Stromal cell of bone marrow (primary cell): Measurements from ENCODE around the gene TDRD1.
"Not testable (repeated sequence)": the region's sequence is repeated elsewhere in the genome, so short reads cannot be mapped to it uniquely, and the experiment has no call there.

Source experiments
- DNase-seq: peaks from one replicate; pipeline ENCODE4 v3.0.0-alpha.2; 2012; ENCODE audit warnings: low read depth

TDRD1 gene, protein sequence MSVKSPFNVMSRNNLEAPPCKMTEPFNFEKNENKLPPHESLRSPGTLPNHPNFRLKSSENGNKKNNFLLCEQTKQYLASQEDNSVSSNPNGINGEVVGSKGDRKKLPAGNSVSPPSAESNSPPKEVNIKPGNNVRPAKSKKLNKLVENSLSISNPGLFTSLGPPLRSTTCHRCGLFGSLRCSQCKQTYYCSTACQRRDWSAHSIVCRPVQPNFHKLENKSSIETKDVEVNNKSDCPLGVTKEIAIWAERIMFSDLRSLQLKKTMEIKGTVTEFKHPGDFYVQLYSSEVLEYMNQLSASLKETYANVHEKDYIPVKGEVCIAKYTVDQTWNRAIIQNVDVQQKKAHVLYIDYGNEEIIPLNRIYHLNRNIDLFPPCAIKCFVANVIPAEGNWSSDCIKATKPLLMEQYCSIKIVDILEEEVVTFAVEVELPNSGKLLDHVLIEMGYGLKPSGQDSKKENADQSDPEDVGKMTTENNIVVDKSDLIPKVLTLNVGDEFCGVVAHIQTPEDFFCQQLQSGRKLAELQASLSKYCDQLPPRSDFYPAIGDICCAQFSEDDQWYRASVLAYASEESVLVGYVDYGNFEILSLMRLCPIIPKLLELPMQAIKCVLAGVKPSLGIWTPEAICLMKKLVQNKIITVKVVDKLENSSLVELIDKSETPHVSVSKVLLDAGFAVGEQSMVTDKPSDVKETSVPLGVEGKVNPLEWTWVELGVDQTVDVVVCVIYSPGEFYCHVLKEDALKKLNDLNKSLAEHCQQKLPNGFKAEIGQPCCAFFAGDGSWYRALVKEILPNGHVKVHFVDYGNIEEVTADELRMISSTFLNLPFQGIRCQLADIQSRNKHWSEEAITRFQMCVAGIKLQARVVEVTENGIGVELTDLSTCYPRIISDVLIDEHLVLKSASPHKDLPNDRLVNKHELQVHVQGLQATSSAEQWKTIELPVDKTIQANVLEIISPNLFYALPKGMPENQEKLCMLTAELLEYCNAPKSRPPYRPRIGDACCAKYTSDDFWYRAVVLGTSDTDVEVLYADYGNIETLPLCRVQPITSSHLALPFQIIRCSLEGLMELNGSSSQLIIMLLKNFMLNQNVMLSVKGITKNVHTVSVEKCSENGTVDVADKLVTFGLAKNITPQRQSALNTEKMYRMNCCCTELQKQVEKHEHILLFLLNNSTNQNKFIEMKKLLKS

DNA sequence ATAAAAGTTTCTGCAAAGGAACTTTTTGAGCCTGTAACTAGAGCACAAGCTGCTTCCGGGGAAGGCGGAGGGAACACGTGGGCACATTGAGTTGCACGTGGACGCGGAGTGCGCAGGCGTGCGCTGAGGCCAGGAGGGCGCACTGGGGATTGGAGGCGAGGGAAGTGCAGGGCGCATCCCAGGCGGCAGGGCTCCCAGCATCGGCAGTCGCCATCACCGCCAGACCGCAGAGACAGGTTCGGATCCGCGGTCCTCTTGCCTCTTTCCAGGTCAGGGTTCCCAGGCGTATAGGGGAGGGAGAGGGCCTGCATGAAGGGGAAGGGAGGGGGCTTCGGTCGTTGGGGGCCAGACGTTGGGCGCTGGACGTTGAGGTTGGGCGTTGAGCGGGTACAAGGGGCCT is at the start of gene TDRD1:
Gene TDRD1, plus strand, starts transcription at position 206 of the 400 bp plus-strand sequence. CDS start 8,479 bp downstream, outside the sequence.
- no peak for DNase-seq

GRCh38 chr10:114131094-114131493 is 48.1 kb upstream of the TDRD1 start:
- DNase-seq: no peak

- DNase-seq: no peak
Observed at GRCh38 chr10:114135476-114135875, 43.7 kb upstream of the TDRD1 start.

DNA sequence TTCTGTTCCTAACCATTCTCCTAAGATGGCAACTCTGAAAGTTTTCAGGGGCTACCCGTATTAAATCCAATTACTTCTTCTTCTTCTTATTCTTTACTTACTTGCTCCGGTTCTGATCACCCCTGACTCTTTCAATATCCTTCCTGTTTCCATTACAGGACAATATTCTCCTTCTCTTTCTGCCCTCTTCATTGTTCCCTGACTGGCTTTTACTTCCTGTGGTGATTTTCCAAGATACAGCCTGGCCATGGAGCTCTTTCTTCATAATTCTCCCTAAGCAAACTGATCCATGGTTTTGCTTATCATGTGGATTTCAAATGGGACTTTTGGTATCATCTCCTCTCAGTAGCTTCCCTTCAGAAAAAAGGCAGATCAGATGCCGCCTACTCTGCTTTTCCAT is 40.6 kb upstream of the TDRD1 start:
- no peak for DNase-seq

DNA sequence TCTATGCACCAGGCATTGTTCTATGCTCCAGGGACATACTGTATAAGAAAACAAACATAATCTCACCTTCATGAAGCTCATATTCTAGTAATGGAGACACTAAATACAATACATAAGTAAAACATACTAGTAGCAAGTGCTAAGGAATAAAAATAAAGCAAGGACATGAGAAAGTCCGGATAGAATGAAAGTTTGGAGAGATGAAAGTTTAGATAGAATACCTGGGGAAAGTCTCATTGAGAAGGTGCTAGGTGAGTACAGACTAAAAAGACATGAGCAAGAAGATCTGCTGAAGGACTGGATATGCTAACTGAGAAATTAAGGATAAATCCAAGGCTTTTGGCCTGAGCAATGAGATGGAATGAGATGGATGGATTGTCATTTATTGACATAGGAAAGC is 39.1 kb upstream of the TDRD1 start:
- no peak for DNase-seq

DNA sequence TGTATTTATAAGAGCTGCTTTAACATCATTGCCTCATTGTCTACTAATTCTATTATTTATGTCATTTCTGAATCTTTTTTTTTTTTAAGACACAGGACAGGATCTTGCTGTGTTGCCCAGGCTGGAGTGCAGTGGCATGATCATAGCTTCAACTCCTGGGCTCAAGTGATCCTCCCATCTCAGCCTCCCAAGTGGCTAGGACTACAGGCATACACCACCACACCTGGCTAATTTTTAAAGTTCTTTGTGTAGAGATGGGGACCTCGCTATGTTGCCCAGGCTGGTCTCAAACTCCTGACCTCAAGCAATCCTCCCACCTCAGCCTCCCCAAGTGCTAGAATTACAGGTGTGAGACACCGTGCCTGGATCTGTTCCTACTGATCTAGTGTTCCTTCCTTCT is 38.3 kb upstream of the TDRD1 start:
- DNase-seq: not testable (repeated sequence)

DNA sequence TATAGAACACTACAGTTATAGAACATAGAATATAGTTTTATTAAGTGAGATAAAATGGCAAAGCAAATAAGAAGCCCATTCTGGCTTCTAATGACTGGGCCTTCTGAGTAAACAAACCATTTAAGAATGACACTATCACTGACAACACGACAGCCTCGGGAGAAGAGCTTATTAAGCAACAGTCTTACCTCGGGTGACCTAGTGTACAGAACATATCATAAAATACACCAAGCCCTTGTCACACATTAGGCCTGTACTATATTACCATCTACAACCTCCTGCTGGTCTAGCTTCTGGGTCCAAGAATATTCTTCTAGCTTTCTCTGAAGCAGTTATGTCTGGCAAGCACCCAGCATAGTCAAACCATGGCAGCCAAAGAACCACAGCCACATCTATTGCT is 37.1 kb upstream of the TDRD1 start:
- DNase-seq: no peak

- DNase-seq: no peak
Observed at GRCh38 chr10:114143160-114143559, 36.0 kb upstream of the TDRD1 start.

- not testable (repeated sequence) for DNase-seq
Observed at GRCh38 chr10:114149476-114149875, 29.7 kb upstream of the TDRD1 start.

DNA sequence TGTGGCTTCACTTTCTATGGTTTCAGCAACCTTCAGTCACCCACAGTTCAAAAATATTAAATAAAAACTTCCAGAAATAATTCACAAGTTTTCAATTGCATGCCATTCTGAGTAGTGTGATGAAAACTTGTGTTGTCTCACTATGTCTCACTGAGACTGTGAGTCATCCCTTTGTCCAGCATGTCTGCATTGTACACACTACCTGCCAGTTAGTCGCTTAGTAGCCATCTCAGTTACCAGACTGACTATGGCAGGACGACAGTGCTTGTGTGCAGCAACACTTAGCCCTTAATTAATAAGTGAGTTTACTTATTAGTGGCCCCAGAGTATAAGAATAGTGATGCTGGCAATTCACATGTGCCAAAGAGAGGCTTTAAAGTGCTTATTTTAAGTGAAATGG is 27.7 kb upstream of the TDRD1 start:
- peak; percentile 64 for DNase-seq

- no peak for DNase-seq
Observed at GRCh38 chr10:114151892-114152291, 27.3 kb upstream of the TDRD1 start.

DNA sequence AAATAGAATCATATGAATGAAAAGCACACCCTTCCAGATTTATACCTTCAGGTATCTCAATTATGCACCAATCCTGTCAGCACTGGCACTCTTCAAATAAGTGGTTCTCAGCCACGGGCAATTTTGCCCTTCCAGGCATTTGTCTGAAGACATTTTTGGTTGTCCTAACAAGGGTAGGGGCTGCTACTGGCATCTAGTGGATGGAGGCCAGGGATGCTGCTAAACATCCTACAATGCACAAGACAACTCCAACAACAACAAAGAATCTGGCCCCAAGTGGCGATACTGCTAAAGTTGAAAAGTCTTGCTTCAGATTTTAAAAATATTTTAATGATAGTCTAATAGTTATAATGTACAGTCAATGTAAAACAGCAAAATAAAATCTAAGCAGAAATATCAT is 21.2 kb upstream of the TDRD1 start:
- no peak for DNase-seq

DNA sequence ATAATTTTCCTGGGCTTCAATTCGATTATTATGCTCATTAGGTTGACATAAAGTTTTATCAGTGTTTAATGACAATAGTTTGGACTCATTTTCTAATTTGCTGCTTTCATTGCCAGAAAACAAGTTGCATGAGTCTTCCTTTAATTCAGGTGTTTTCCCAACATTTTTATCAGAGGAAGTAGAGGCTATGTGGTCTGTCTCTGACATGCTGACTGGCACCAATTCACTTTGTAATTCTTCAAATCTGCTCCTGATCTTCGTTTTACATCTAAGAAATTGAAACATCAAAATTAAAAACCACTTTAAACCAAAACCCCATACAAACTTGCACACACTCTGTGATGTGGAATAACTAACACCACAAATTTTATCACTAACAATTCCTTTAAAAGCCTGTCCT is 16.1 kb upstream of the TDRD1 start:
- no peak for DNase-seq

DNA sequence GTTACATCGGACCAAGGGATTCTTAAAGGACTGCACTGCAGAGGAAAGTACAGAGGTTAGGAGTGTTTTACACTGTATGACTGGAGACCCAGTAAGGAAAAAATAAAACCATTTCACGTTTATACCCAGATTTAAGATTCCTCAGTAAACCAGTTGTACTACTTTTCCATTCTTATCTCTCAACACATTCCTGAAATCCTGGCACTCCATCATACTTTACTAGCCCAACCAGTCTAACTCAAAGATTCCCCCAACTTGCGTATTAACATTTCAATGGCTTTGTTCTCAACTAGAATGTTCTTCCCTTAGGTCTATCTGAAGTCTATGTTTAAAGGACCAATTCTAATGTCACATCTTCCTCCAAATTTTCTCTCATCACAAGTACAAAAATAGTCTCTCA is 13.1 kb upstream of the TDRD1 start:
- no peak for DNase-seq

GRCh38 chr10:114166494-114166893 is 12.7 kb upstream of the TDRD1 start:
- DNase-seq: no peak

- no peak for DNase-seq
Observed at GRCh38 chr10:114167985-114168384, 11.2 kb upstream of the TDRD1 start.

DNA sequence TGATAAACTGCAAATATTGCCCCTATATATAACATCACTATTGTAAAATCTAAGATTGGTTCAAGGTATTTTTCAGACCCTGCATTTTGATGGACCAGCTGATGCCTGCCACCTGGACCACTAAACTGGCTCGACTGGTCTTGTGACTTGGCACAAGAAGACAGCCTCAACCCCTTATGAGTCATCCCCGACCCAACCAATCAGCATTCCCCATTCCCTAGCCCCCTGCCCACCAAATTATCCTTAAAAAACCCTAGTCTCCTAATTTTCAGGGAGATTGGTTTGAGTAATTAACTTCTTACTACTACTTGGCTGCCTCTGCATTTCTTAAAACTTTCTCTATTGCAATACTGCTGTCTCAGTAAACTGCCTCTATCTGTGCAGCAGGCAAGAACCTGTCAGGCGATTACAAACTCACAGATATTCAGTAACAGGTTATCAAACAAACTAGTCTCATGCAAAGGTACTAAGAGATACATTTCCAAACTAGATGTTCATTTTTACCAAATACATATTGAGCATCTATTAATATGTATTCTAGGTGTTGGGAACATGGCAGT is 10.6 kb upstream of the TDRD1 start:
- DNase-seq: no peak

DNA sequence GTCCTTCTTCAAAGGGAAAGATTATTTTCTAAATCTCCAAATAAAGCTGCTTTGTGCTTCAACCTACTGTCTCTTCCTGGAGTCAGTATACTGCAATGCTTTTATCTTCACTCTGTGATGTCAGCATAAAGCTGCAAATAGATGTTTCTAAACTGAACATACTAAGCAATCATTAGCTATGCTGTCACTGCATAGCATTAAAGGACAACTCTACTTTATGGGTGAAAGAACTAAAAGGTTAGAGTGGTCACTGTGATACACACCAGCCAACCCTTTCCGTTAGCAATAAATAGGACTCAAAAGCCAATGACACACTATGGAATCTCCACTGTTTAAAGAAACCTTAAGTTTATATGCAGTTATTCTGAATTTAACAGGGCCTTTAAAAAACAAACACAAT is 6.9 kb upstream of the TDRD1 start:
- no peak for DNase-seq

GRCh38 chr10:114172776-114173602 is 6.2 kb upstream of the TDRD1 start:
- no peak for DNase-seq

- DNase-seq: no peak
Observed at GRCh38 chr10:114173603-114173920, 5.6 kb upstream of the TDRD1 start.

GRCh38 chr10:114173921-114174694 is 5.0 kb upstream of the TDRD1 start, which contains the start of gene CCDC186:
Gene CCDC186, minus strand, starts transcription at chr10:114174203. Its CDS starts 10,935 bp downstream, at chr10:114163268.
- peak; percentile 61 for DNase-seq
